B cell (primary cell): ENCODE results near the gene C3orf49. TPM values are rescaled to one million over a fixed set of nuclear protein-coding genes. Genes with fewer than 3 reads are reported as not detected.

ENCODE experiments used
- ATAC-seq: fragments of 200-7000 bp; cut with Tn5 transposase; one replicate; pipeline ENCODE4 v1.10.0; 2021; ENCODE audit warnings: low read depth, mild to moderate bottlenecking, moderate number of reproducible peaks, moderate library complexity
- CTCF ChIA-PET: fragments of 350-600 bp; sonication (Branson Sonifier 250); formaldehyde crosslinking; loops from one replicate; lab custom pipeline; 2021; ENCODE audit warnings: antibody characterized with exemption, inconsistent platforms; lab: Charles Lee
- POLR2A ChIA-PET: fragments of 350-600 bp; sonication (Branson Sonifier 250); formaldehyde crosslinking; loops from one replicate; lab custom pipeline; 2021; ENCODE audit warnings: antibody characterized with exemption; lab: Charles Lee
- DNase-seq: peaks from one replicate; pipeline ENCODE4 v3.0.0; 2013
- H2AFZ ChIP-seq: 2 replicates; pipeline ENCODE4 v1.6.1; 2012; ENCODE audit warnings: mild to moderate bottlenecking, low read depth, low read length; ENCODE audit not compliant: insufficient read depth, poor library complexity, severe bottlenecking
- H3K27ac ChIP-seq, 2 donors: 1 replicate in 1 of 2; 2 replicates in 1 of 2; pipeline ENCODE4 v1.5.1; 2012 to 2013; ENCODE audit warnings: low read length in 2 of 2, mild to moderate bottlenecking in 2 of 2, moderate library complexity in 1 of 2
- H3K27me3 ChIP-seq, 4 experiments: fragments of 200-600 bp in 1 of 4; sonication (generic) in 1 of 4; replicated peaks in 1 of 4; 1 replicate in 2 of 4; 2 replicates in 2 of 4; pipeline versions ENCODE4 v1.6.1 to v1.7.0; 2013 to 2016; ENCODE audit warnings: low read length in 3 of 4, mild to moderate bottlenecking in 2 of 4, mixed read lengths in 1 of 4, moderate library complexity in 1 of 4; ENCODE audit not compliant: insufficient read depth in 4 of 4, control insufficient read depth in 3 of 4; ENCODE audit errors: control extremely low read depth in 1 of 4
- H3K36me3 ChIP-seq, 2 experiments: replicated peaks in 1 of 2; 1 replicate in 1 of 2; 2 replicates in 1 of 2; pipeline versions ENCODE4 v1.6.1 to v1.7.1; 2013; ENCODE audit warnings: low read length in 1 of 2; ENCODE audit not compliant: insufficient read depth in 2 of 2, control insufficient read depth in 1 of 2; ENCODE audit errors: control extremely low read depth in 1 of 2, extremely low read depth in 1 of 2
- H3K4me1 ChIP-seq, 2 donors: fragments of 200-600 bp in 1 of 2; sonication (generic) in 1 of 2; 1 replicate in 1 of 2; 2 replicates in 1 of 2; pipeline versions ENCODE4 v1.5.1 to v1.6.1; 2013 to 2017; ENCODE audit warnings: low read length in 2 of 2; ENCODE audit not compliant: control insufficient read depth in 2 of 2, insufficient read depth in 2 of 2
- H3K4me2 ChIP-seq: replicated peaks from 2 replicates; pipeline ENCODE3; 2012; ENCODE audit warnings: mild to moderate bottlenecking, low read depth, low read length; ENCODE audit not compliant: poor library complexity, severe bottlenecking
- H3K4me3 ChIP-seq, 5 experiments: fragments of 200-600 bp in 1 of 5; sonication (generic) in 1 of 5; 1 replicate in 3 of 5; 2 replicates in 2 of 5; pipeline versions ENCODE4 v1.5.1 to v1.7.0; 2011 to 2016; ENCODE audit warnings: low read length in 4 of 5, mild to moderate bottlenecking in 4 of 5, low read depth in 2 of 5, control low read depth in 1 of 5, moderate library complexity in 1 of 5; ENCODE audit not compliant: insufficient read depth in 1 of 5; ENCODE audit errors: control extremely low read depth in 1 of 5, extremely low read depth in 1 of 5
- H3K79me2 ChIP-seq: fragments of 200-600 bp; sonication (generic); one replicate; pipeline ENCODE4 v1.6.0; 2016; ENCODE audit warnings: low read length; ENCODE audit not compliant: control insufficient read depth, insufficient read depth
- H3K9ac ChIP-seq: fragments of 200-600 bp; sonication (generic); 2 replicates; pipeline ENCODE4 v1.6.1; 2017; ENCODE audit warnings: mild to moderate bottlenecking, low read length, moderate library complexity
- H3K9me3 ChIP-seq, 3 donors: one replicate each; pipeline versions ENCODE4 v1.6.1 to v1.7.1; 2013; ENCODE audit warnings: low read length in 2 of 3; ENCODE audit not compliant: control insufficient read depth in 2 of 3, insufficient read depth in 1 of 3; ENCODE audit errors: control extremely low read depth in 1 of 3
- H4K20me1 ChIP-seq: 2 replicates; pipeline ENCODE4 v1.6.0; 2012; ENCODE audit warnings: mild to moderate bottlenecking, low read length; ENCODE audit not compliant: insufficient read depth, control insufficient read depth, poor library complexity, severe bottlenecking
- H3K27ac Mint-ChIP-seq: one replicate; pipeline ENCODE4 v1.8.0; 2021; ENCODE audit warnings: mixed read lengths
- H3K27me3 Mint-ChIP-seq: one replicate; pipeline ENCODE4 v1.8.0; 2021; ENCODE audit warnings: mixed read lengths
- H3K4me1 Mint-ChIP-seq: one replicate; pipeline ENCODE4 v1.8.0; 2021; ENCODE audit warnings: mixed read lengths
- H3K4me3 Mint-ChIP-seq: one replicate; pipeline ENCODE4 v1.8.0; 2021; ENCODE audit warnings: mixed read lengths
- H3K9me3 Mint-ChIP-seq: one replicate; pipeline ENCODE4 v1.8.0; 2022; ENCODE audit warnings: mixed read lengths; ENCODE audit not compliant: insufficient read depth
- EZH2 ChIP-seq: IDR thresholded peaks from 2 replicates; pipeline ENCODE4 v1.6.1; 2012; ENCODE audit warnings: borderline replicate concordance, low read depth, mild to moderate bottlenecking, moderate library complexity, low read length; ENCODE audit not compliant: insufficient read depth, poor library complexity, severe bottlenecking
- WGBS: methylation state at CpG from one replicate; pipeline ENCODE4 v1.1.5; 2013; ENCODE audit warnings: missing lambda C conversion rate; ENCODE audit not compliant: insufficient coverage; 5-methylcytosine and 5-hydroxymethylcytosine counted together
- intact Hi-C: fragments of 100-400 bp; cut with micrococcal nuclease; formaldehyde crosslinking; loops from one replicate; pipeline ENCODE4 v1.10.0; 2022
- polyA plus RNA-seq: library from polyadenylated mRNA; depleted of rRNA; stranded (reverse); fragments of >200 nt; gene quantifications from 2 replicates; pipeline ENCODE4 v1.2.3, GENCODE V29; 2012
- total RNA-seq, 2 donors: library from RNA; stranded (reverse); fragments of 120-200 nt in 1 of 2; gene quantifications; 1 replicate in 1 of 2; 2 replicates in 1 of 2; pipeline versions ENCODE4 v1.2.3 to v1.2.4, GENCODE V29; 2013 to 2022
- TF ChIP-seq, protein P1 (sequence below): fragments of 200-600 bp; IDR thresholded peaks from one replicate; pipeline ENCODE4 v1.8.0; 2022; ENCODE audit warnings: antibody characterized with exemption, mild to moderate bottlenecking

C3orf49 gene
- total and polyA plus RNA-seq, 2 donors (not counting 1 experiment from before 2014, with no cell fraction given) = not detected

DNA sequence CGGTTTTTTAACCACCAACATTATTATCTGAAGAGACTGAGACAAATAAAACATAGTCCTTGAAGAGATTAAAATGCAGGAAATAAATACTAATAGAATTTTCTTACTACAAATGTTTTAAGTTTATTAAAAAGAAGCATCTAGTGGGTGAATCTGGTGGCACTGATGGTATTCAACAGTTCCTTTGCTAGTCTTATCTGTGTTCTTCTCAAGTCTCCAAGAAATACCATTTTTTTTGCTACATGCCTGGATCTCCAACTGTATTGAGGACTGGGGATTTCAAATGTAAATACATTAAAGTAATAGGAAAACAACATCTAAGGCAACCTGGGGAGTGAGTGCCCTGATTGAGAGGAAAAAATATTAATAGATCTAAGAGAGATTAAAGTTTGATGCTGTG lies 22.6 kb downstream of the C3orf49 start:
- Mint-ChIP-seq H3K27me3 (no peaks in the 10 kb centered on the region), H3K27ac (no peak overlapping the region), H3K4me1 (no peaks in the 10 kb centered on the region), H3K4me3 (no peak overlapping the region), H3K9me3 (peaks cover 2% of the 10 kb centered on the region)
- no CpG with 5 or more reads among the region's 1 CpG for WGBS
- H3K27ac ChIP-seq = no peak overlapping the region
- no peak overlapping the region for H2AFZ ChIP-seq
- no peak overlapping the region for H3K4me2 ChIP-seq
- H3K27me3 ChIP-seq = no peaks in the 10 kb centered on the region
- ATAC-seq (no peak), DNase-seq (no peak)
- intact Hi-C loops = no loop called here
- no peaks in the 10 kb centered on the region for H4K20me1 ChIP-seq
- H3K36me3 ChIP-seq = peaks cover 0 to 6% of the 10 kb centered on the region in 2 experiments
- H3K4me1 ChIP-seq = no peaks in the 10 kb centered on the region
- TF ChIP-seq, protein P1, sequence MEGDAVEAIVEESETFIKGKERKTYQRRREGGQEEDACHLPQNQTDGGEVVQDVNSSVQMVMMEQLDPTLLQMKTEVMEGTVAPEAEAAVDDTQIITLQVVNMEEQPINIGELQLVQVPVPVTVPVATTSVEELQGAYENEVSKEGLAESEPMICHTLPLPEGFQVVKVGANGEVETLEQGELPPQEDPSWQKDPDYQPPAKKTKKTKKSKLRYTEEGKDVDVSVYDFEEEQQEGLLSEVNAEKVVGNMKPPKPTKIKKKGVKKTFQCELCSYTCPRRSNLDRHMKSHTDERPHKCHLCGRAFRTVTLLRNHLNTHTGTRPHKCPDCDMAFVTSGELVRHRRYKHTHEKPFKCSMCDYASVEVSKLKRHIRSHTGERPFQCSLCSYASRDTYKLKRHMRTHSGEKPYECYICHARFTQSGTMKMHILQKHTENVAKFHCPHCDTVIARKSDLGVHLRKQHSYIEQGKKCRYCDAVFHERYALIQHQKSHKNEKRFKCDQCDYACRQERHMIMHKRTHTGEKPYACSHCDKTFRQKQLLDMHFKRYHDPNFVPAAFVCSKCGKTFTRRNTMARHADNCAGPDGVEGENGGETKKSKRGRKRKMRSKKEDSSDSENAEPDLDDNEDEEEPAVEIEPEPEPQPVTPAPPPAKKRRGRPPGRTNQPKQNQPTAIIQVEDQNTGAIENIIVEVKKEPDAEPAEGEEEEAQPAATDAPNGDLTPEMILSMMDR = no peak
- TF ChIP-seq EZH2 = no peak
- ChIA-PET CTCF (no interaction called here), POLR2A (no interaction called here)
- peaks cover 20% of the 10 kb centered on the region for H3K79me2 ChIP-seq
- no peak overlapping the region for H3K9ac ChIP-seq
- no peak overlapping the region for H3K4me3 ChIP-seq
- peaks cover 0 to 5% (median 2%) of the 10 kb centered on the region in 3 donors for H3K9me3 ChIP-seq

DNA sequence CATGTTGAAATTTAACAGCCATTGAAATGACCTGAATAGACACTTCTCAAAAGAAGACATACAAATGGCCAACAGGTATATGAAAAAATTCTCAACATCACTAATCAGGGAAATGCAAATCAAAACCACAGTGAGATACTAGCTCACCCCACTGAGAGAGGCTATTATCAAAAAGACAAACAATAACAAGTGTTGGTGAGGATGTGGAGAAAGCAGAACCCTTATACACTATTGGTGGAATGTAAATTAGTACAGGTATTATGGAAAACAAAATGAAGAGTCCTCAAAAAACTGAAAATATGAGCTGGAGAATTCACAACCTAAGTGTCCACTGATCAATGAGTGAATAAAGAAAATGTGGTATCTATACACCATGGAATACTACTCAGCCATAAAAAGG lies 23.0 kb downstream of the C3orf49 start:
- CTCF ChIA-PET = interaction anchor here (1.4 kb wide), 1 partner anchor 24 kb away, joined by 4 read pairs; no protein-coding TSS in a partner anchor
- H3K9me3 Mint-ChIP-seq = peaks cover 2% of the 10 kb centered on the region

More for the DNA sequence above, 23.0 kb downstream of the C3orf49 start:
- H3K4me3 ChIP-seq = no peak overlapping the region
- ATAC-seq (no peak), DNase-seq (no peak)
- peaks cover 0 to 6% of the 10 kb centered on the region in 2 experiments for H3K36me3 ChIP-seq
- no peak overlapping the region for H2AFZ ChIP-seq
- Mint-ChIP-seq H3K4me1 (no peaks in the 10 kb centered on the region), H3K27me3 (no peaks in the 10 kb centered on the region), H3K4me3 (no peak overlapping the region), H3K27ac (no peak overlapping the region)
- H3K9ac ChIP-seq = no peak overlapping the region
- H3K79me2 ChIP-seq = peaks cover 20% of the 10 kb centered on the region
- POLR2A ChIA-PET = no interaction called here
- H3K4me1 ChIP-seq = no peaks in the 10 kb centered on the region
- no peak for TF ChIP-seq EZH2
- TF ChIP-seq, protein P1 = no peak
- H3K27me3 ChIP-seq = no peaks in the 10 kb centered on the region
- no peak overlapping the region for H3K4me2 ChIP-seq
- no peaks in the 10 kb centered on the region for H4K20me1 ChIP-seq
- intact Hi-C loops = no loop called here
- no peak overlapping the region for H3K27ac ChIP-seq
- peaks cover 0 to 5% (median 2%) of the 10 kb centered on the region in 3 donors for H3K9me3 ChIP-seq
